Measurements from ENCODE around the gene DBNDD1.
A peak's percentile ranks its signal among the peaks of the same experiment; 100 is the strongest.

Gene DBNDD1

GRCh38 chr16:89958068-89958467 lies 61.2 kb downstream of the DBNDD1 start:
- peak; percentile 13 for DNase-seq

DNA sequence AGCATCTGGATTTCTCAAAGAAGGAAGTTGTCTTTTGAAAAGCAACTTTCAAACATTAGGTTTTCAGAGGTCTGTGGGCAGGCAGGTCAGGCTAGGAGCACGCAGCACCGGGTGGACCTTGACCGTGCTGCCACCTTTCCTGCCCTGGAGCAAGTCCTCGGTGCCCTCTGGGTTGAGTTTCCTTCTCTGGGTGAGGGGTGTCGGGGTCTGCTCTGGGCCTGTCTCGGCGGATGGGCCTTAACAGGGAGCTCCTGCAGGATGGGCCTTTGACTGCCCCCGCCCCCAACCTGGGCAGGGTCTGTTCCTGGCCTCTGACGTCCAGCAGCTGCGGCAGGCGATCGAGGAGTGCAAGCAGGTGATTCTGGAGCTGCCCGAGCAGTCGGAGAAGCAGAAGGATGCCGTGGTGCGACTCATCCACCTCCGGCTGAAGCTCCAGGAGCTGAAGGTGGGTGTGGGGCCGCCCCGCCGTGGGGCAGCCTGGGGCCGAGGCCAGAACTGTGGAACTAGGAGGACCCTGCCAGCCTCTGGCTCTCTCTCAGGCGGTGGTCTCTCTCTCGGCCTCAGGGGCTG lies 62.0 kb downstream of the DBNDD1 start:
- no peak for DNase-seq

DNA sequence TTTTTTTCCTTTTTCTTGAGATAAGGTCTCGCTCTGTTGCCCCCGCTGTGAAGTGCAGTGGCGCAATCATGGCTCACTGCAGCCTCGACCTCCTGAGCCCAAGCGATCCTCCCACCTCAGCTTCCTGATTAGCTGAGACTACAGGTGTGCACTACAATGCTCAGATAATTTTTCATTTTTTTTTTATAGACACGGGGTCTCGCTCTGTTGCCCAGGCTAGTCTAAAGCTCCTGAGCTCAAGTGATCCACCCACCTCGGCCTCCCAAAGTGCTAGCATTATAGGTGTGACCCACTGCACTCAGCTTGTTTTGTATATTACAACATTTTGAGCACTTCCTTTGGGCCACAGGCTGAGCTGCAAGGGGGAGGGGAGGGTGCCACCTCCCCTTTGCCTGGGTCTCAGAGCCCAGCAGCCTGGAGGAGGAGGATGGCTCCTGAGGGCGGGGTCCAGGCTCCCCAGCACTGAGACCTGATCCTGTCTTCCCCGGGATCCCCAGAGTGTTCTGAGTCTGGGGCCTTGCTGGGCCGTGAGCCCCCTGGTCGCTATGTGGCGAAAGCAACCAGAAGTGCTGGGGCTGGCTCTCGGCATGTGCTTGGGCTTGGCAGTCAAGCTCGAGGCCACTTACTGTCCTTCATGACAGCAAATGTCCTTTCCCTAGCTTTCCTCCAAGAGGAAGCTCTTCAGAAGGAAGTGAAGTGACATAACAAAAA lies 62.6 kb downstream of the DBNDD1 start:
- DNase-seq, result no peak

- DNase-seq, result no peak
Observed at GRCh38 chr16:89955001-89955685, 64.1 kb downstream of the DBNDD1 start.

Data from CD4-positive, alpha-beta T cell treated with Interleukin-17A for 1 hour (primary cell).